ENCODE measurements around the gene WNT5A. TPM values are rescaled to one million over a fixed set of nuclear protein-coding genes. Genes with fewer than 3 reads are reported as not detected.

Gene WNT5A
- total RNA-seq, 2 experiments from 2014 or later = 0.06 TPM; not detected in 1

- Histone ChIP-seq H3K27ac (ENCODE audit: low read depth in 1 of 2, low read length in 2 of 2) (no peak overlapping the region), H3K4me3 (ENCODE audit: low read length) (no peak overlapping the region), H3K27me3 (ENCODE audit: control insufficient read depth in 1 of 2, insufficient read depth in 2 of 2, low read length in 2 of 2) (no peaks in the 10 kb centered on the region), H3K4me1 (ENCODE audit: insufficient read depth, low read length) (no peaks in the 10 kb centered on the region), H3K36me3 (ENCODE audit: insufficient read depth, low read length) (no peaks in the 10 kb centered on the region), H3K9me3 (ENCODE audit: control insufficient read depth in 1 of 2, insufficient read depth in 1 of 2, low read length in 2 of 2) (no peaks in the 10 kb centered on the region)
- DNase-seq = no peak
- intact Hi-C loops (cut with DNase I, micrococcal nuclease) = no loop called here
- H3K27me3 Mint-ChIP-seq = peaks cover 11% of the 10 kb centered on the region
- TF ChIP-seq CTCF (IDR thresholded peaks at IDR 0.05) = no peak
- H3K4me1 Mint-ChIP-seq (ENCODE audit: low read depth) = no peaks in the 10 kb centered on the region
- ChIA-PET POLR2A (no interaction called here), CTCF (no interaction called here)
- H3K9me3 Mint-ChIP-seq = no peaks in the 10 kb centered on the region
- ATAC-seq (ENCODE audit: poor library complexity) = no peak
- no peaks in the 10 kb centered on the region for H3K36me3 Mint-ChIP-seq (ENCODE audit: low read depth)
- no peak overlapping the region for H3K27ac Mint-ChIP-seq
- H3K4me3 Mint-ChIP-seq = no peak overlapping the region
These were observed 10.1 kb upstream of the WNT5A start for GRCh38 chr3:55497250-55497649.

GRCh38 chr3:55494976-55495375, 7.9 kb upstream of the WNT5A start:
- Histone ChIP-seq H3K9me3 (ENCODE audit: control insufficient read depth in 1 of 2, insufficient read depth in 1 of 2, low read length in 2 of 2) (no peaks in the 10 kb centered on the region), H3K36me3 (ENCODE audit: insufficient read depth, low read length) (no peaks in the 10 kb centered on the region), H3K4me3 (ENCODE audit: low read length) (no peak overlapping the region), H3K27ac (ENCODE audit: low read depth in 1 of 2, low read length in 2 of 2) (no peak overlapping the region), H3K4me1 (ENCODE audit: insufficient read depth, low read length) (no peaks in the 10 kb centered on the region), H3K27me3 (ENCODE audit: control insufficient read depth in 1 of 2, insufficient read depth in 2 of 2, low read length in 2 of 2) (peaks cover 8 to 17% of the 10 kb centered on the region in 2 experiments)
- DNase-seq (no peak), ATAC-seq (ENCODE audit: poor library complexity) (no peak)
- Mint-ChIP-seq H3K4me1 (ENCODE audit: low read depth) (no peaks in the 10 kb centered on the region), H3K27ac (no peak overlapping the region), H3K4me3 (no peak overlapping the region), H3K27me3 (peaks cover 19% of the 10 kb centered on the region), H3K36me3 (ENCODE audit: low read depth) (no peaks in the 10 kb centered on the region), H3K9me3 (no peaks in the 10 kb centered on the region)
- intact Hi-C loops (cut with DNase I, micrococcal nuclease) = no loop called here
- POLR2A ChIA-PET = no interaction called here
- CTCF ChIA-PET = no interaction called here
- TF ChIP-seq CTCF (IDR thresholded peaks at IDR 0.05) = no peak

GRCh38 chr3:55492976-55493375, 5.9 kb upstream of the WNT5A start:
- H3K9me3 ChIP-seq (ENCODE audit: control insufficient read depth in 1 of 2, insufficient read depth in 1 of 2, low read length in 2 of 2) = peaks cover 0 to 16% of the 10 kb centered on the region in 2 experiments
- ChIA-PET CTCF (no interaction called here), POLR2A (no interaction called here)
- Mint-ChIP-seq H3K27me3 (peaks cover 35% of the 10 kb centered on the region), H3K4me1 (ENCODE audit: low read depth) (no peaks in the 10 kb centered on the region), H3K36me3 (ENCODE audit: low read depth) (no peaks in the 10 kb centered on the region), H3K9me3 (no peaks in the 10 kb centered on the region), H3K27ac (no peak overlapping the region), H3K4me3 (no peak overlapping the region)
- no peak for TF ChIP-seq CTCF (IDR thresholded peaks at IDR 0.05)
- no peaks in the 10 kb centered on the region for H3K36me3 ChIP-seq (ENCODE audit: insufficient read depth, low read length)
- no peak for DNase-seq
- intact Hi-C loops (cut with DNase I, micrococcal nuclease) = no loop called here
- H3K27me3 ChIP-seq (ENCODE audit: control insufficient read depth in 1 of 2, insufficient read depth in 2 of 2, low read length in 2 of 2) = peaks cover 24 to 32% of the 10 kb centered on the region in 2 experiments
- ATAC-seq (ENCODE audit: poor library complexity) = no peak
- H3K27ac ChIP-seq (ENCODE audit: low read depth in 1 of 2, low read length in 2 of 2) = no peak overlapping the region
- no peaks in the 10 kb centered on the region for H3K4me1 ChIP-seq (ENCODE audit: insufficient read depth, low read length)
- H3K4me3 ChIP-seq (ENCODE audit: low read length) = no peak overlapping the region

All from CD4-positive, alpha-beta T cell (primary cell).